ENCODE results near the gene TPK1.

The TPK1 gene

GRCh38 chr7:144650439-144650838 is 185.4 kb downstream of the TPK1 start:
- Histone ChIP-seq H3K4me3 (no peak overlapping the region), H3K27ac (no peak overlapping the region), H3K36me3 (ENCODE audit: insufficient read depth, low read length) (no peaks in the 10 kb centered on the region), H3K9ac (ENCODE audit: insufficient read length) (no peak overlapping the region), H3K9me3 (ENCODE audit: low read depth, low read length) (no peaks in the 10 kb centered on the region)
- DNase-seq (ENCODE audit: low read depth, low spot score) = no peak
- TF ChIP-seq EZH2 (IDR thresholded peaks at IDR 0.05) = no peak
- no peak for TF ChIP-seq POLR2AphosphoS5 (IDR thresholded peaks at IDR 0.05; ENCODE audit: borderline replicate concordance, low read depth, low read length)
- TF ChIP-seq FOXP2 (optimal IDR thresholded peaks at IDR 0.05; ENCODE audit: control extremely low read depth, extremely low read length, insufficient read depth) = no peak

GRCh38 chr7:144649120-144649519 is 186.7 kb downstream of the TPK1 start:
- Histone ChIP-seq H3K9me3 (ENCODE audit: low read depth, low read length) (no peaks in the 10 kb centered on the region), H3K9ac (ENCODE audit: insufficient read length) (no peak overlapping the region), H3K4me3 (no peak overlapping the region), H3K27ac (no peak overlapping the region), H3K36me3 (ENCODE audit: insufficient read depth, low read length) (no peaks in the 10 kb centered on the region)
- TF ChIP-seq EZH2 (IDR thresholded peaks at IDR 0.05) (no peak), POLR2AphosphoS5 (IDR thresholded peaks at IDR 0.05; ENCODE audit: borderline replicate concordance, low read depth, low read length) (no peak), FOXP2 (optimal IDR thresholded peaks at IDR 0.05; ENCODE audit: control extremely low read depth, extremely low read length, insufficient read depth) (no peak)
- DNase-seq (ENCODE audit: low read depth, low spot score) = no peak

GRCh38 chr7:144641389-144642044 is 194.3 kb downstream of the TPK1 start:
- no peak overlapping the region for H3K4me3 ChIP-seq
- no peak for DNase-seq (ENCODE audit: low read depth, low spot score)
- no peak overlapping the region for H3K9ac ChIP-seq (ENCODE audit: insufficient read length)
- H3K36me3 ChIP-seq (ENCODE audit: insufficient read depth, low read length) = no peaks in the 10 kb centered on the region
- TF ChIP-seq POLR2AphosphoS5 (IDR thresholded peaks at IDR 0.05; ENCODE audit: borderline replicate concordance, low read depth, low read length) (no peak), EZH2 (IDR thresholded peaks at IDR 0.05) (no peak), FOXP2 (optimal IDR thresholded peaks at IDR 0.05; ENCODE audit: control extremely low read depth, extremely low read length, insufficient read depth) (no peak)
- no peaks in the 10 kb centered on the region for H3K9me3 ChIP-seq (ENCODE audit: low read depth, low read length)
- H3K27ac ChIP-seq = no peak overlapping the region

- Histone ChIP-seq H3K4me3 (no peak overlapping the region), H3K36me3 (ENCODE audit: insufficient read depth, low read length) (no peaks in the 10 kb centered on the region), H3K27ac (no peak overlapping the region), H3K9me3 (ENCODE audit: low read depth, low read length) (no peaks in the 10 kb centered on the region), H3K9ac (ENCODE audit: insufficient read length) (no peak overlapping the region)
- DNase-seq (ENCODE audit: low read depth, low spot score) = no peak
- no peak for TF ChIP-seq POLR2AphosphoS5 (IDR thresholded peaks at IDR 0.05; ENCODE audit: borderline replicate concordance, low read depth, low read length)
- no peak for TF ChIP-seq EZH2 (IDR thresholded peaks at IDR 0.05)
- TF ChIP-seq FOXP2 (optimal IDR thresholded peaks at IDR 0.05; ENCODE audit: control extremely low read depth, extremely low read length, insufficient read depth) = no peak
Measured at GRCh38 chr7:144632724-144633123, 203.1 kb downstream of the TPK1 start.

GRCh38 chr7:144629598-144629997 is 206.3 kb downstream of the TPK1 start:
- no peak for TF ChIP-seq EZH2 (IDR thresholded peaks at IDR 0.05)
- no peak for TF ChIP-seq FOXP2 (optimal IDR thresholded peaks at IDR 0.05; ENCODE audit: control extremely low read depth, extremely low read length, insufficient read depth)
- no peak for TF ChIP-seq POLR2AphosphoS5 (IDR thresholded peaks at IDR 0.05; ENCODE audit: borderline replicate concordance, low read depth, low read length)
- H3K9me3 ChIP-seq (ENCODE audit: low read depth, low read length) = no peaks in the 10 kb centered on the region

GRCh38 chr7:144629011-144629410 is 206.8 kb downstream of the TPK1 start:
- H3K4me3 ChIP-seq = no peak overlapping the region
- no peaks in the 10 kb centered on the region for H3K36me3 ChIP-seq (ENCODE audit: insufficient read depth, low read length)
- H3K9me3 ChIP-seq (ENCODE audit: low read depth, low read length) = no peaks in the 10 kb centered on the region
- TF ChIP-seq EZH2 (IDR thresholded peaks at IDR 0.05) (no peak), FOXP2 (optimal IDR thresholded peaks at IDR 0.05; ENCODE audit: control extremely low read depth, extremely low read length, insufficient read depth) (no peak), POLR2AphosphoS5 (IDR thresholded peaks at IDR 0.05; ENCODE audit: borderline replicate concordance, low read depth, low read length) (no peak)
- H3K9ac ChIP-seq (ENCODE audit: insufficient read length) = no peak overlapping the region
- DNase-seq (ENCODE audit: low read depth, low spot score) = no peak
- no peak overlapping the region for H3K27ac ChIP-seq

More at GRCh38 chr7:144629598-144629997, 206.3 kb downstream of the TPK1 start:
- no peaks in the 10 kb centered on the region for H3K36me3 ChIP-seq (ENCODE audit: insufficient read depth, low read length)
- no peak overlapping the region for H3K9ac ChIP-seq (ENCODE audit: insufficient read length)
- H3K27ac ChIP-seq = no peak overlapping the region
- no peak overlapping the region for H3K4me3 ChIP-seq
- DNase-seq (ENCODE audit: low read depth, low spot score) = no peak

- no peak overlapping the region for H3K9ac ChIP-seq (ENCODE audit: insufficient read length)
- no peak for DNase-seq (ENCODE audit: low read depth, low spot score)
- no peak for TF ChIP-seq POLR2AphosphoS5 (IDR thresholded peaks at IDR 0.05; ENCODE audit: borderline replicate concordance, low read depth, low read length)
- no peak for TF ChIP-seq EZH2 (IDR thresholded peaks at IDR 0.05)
- no peak for TF ChIP-seq FOXP2 (optimal IDR thresholded peaks at IDR 0.05; ENCODE audit: control extremely low read depth, extremely low read length, insufficient read depth)
- H3K9me3 ChIP-seq (ENCODE audit: low read depth, low read length) = no peaks in the 10 kb centered on the region
- H3K4me3 ChIP-seq = no peak overlapping the region
- H3K27ac ChIP-seq = no peak overlapping the region
- no peaks in the 10 kb centered on the region for H3K36me3 ChIP-seq (ENCODE audit: insufficient read depth, low read length)
Measured at GRCh38 chr7:144628176-144628575, 207.7 kb downstream of the TPK1 start.

- TF ChIP-seq POLR2AphosphoS5 (IDR thresholded peaks at IDR 0.05; ENCODE audit: borderline replicate concordance, low read depth, low read length) (no peak), EZH2 (IDR thresholded peaks at IDR 0.05) (no peak), FOXP2 (optimal IDR thresholded peaks at IDR 0.05; ENCODE audit: control extremely low read depth, extremely low read length, insufficient read depth) (no peak)
- DNase-seq (ENCODE audit: low read depth, low spot score) = no peak
- no peaks in the 10 kb centered on the region for H3K36me3 ChIP-seq (ENCODE audit: insufficient read depth, low read length)
- no peak overlapping the region for H3K4me3 ChIP-seq
- H3K27ac ChIP-seq = no peak overlapping the region
- H3K9ac ChIP-seq (ENCODE audit: insufficient read length) = no peak overlapping the region
- no peaks in the 10 kb centered on the region for H3K9me3 ChIP-seq (ENCODE audit: low read depth, low read length)
Measured at GRCh38 chr7:144622745-144623144, 213.1 kb downstream of the TPK1 start.

GRCh38 chr7:144606261-144606660 is 229.6 kb downstream of the TPK1 start:
- Histone ChIP-seq H3K9me3 (ENCODE audit: low read depth, low read length) (no peaks in the 10 kb centered on the region), H3K4me3 (no peak overlapping the region), H3K36me3 (ENCODE audit: insufficient read depth, low read length) (no peaks in the 10 kb centered on the region), H3K9ac (ENCODE audit: insufficient read length) (no peak overlapping the region), H3K27ac (no peak overlapping the region)
- no peak for TF ChIP-seq FOXP2 (optimal IDR thresholded peaks at IDR 0.05; ENCODE audit: control extremely low read depth, extremely low read length, insufficient read depth)
- DNase-seq (ENCODE audit: low read depth, low spot score) = no peak
